ENCODE data around the gene LAMA5.

GRCh38 chr20:62281161-62281933, 85.8 kb downstream of the LAMA5 start:
- TF ChIP-seq CTCF (IDR thresholded peaks at IDR 0.05) (no peak), POLR2A (IDR thresholded peaks at IDR 0.05) (no peak)

All from thyroid gland (tissue), 4 donors.